Measurements from ENCODE around the gene BUB1B. TPM values are rescaled to one million over a fixed set of nuclear protein-coding genes. Genes with fewer than 3 reads are reported as not detected.

BUB1B gene
- total RNA-seq, 1 experiment from 2014 or later: 192 TPM

- TF ChIP-seq ARID4B (CRISPR knock-in tag; IDR thresholded peaks at IDR 0.05; ENCODE audit: borderline replicate concordance) (no peak), RELA (CRISPR knock-in tag; IDR thresholded peaks at IDR 0.05; ENCODE audit: borderline replicate concordance) (no peak), PRRX2 (CRISPR knock-in tag; IDR thresholded peaks at IDR 0.05) (no peak), IRF1 (CRISPR knock-in tag; IDR thresholded peaks at IDR 0.05) (no peak), SP1 (CRISPR knock-in tag; conservative IDR thresholded peaks at IDR 0.05) (no peak)
Observed at GRCh38 chr15:40263024-40263754, 102.3 kb downstream of the BUB1B start (continued).

GRCh38 chr15:40264321-40265153, 103.7 kb downstream of the BUB1B start:
- Mint-ChIP-seq H3K9me3 (no peaks in the 10 kb centered on the region), H3K4me1 (peaks cover 12% of the 10 kb centered on the region), H3K36me3 (no peaks in the 10 kb centered on the region), H3K27me3 (ENCODE audit: low read depth) (no peaks in the 10 kb centered on the region), H3K4me3 (no peak overlapping the region), H3K27ac (no peak overlapping the region)
- TF ChIP-seq GABPB1 (CRISPR knock-in tag; IDR thresholded peaks at IDR 0.05): no peak
- TF ChIP-seq AFF4 (CRISPR knock-in tag; IDR thresholded peaks at IDR 0.05; ENCODE audit: borderline replicate concordance): no peak
- no peak for TF ChIP-seq NFATC4 (CRISPR knock-in tag; IDR thresholded peaks at IDR 0.05)
- no peak for TF ChIP-seq MLX (CRISPR knock-in tag; IDR thresholded peaks at IDR 0.05)
- no peak for TF ChIP-seq ZNF416 (CRISPR knock-in tag; IDR thresholded peaks at IDR 0.05)
- no peak for TF ChIP-seq PRDM15 (CRISPR knock-in tag; IDR thresholded peaks at IDR 0.05)
- no peak for TF ChIP-seq CTCF (IDR thresholded peaks at IDR 0.05)
- TF ChIP-seq MXD4 (CRISPR knock-in tag; IDR thresholded peaks at IDR 0.05; ENCODE audit: borderline replicate concordance): no peak
- TF ChIP-seq FOXK1 (CRISPR knock-in tag; IDR thresholded peaks at IDR 0.05): no peak
- TF ChIP-seq SMAD3 (CRISPR knock-in tag; IDR thresholded peaks at IDR 0.05; ENCODE audit: borderline replicate concordance): no peak
- no peak for TF ChIP-seq TP53 (CRISPR knock-in tag; IDR thresholded peaks at IDR 0.05)
- TF ChIP-seq TCF7 (CRISPR knock-in tag; IDR thresholded peaks at IDR 0.05; ENCODE audit: low read depth): no peak
- no peak for TF ChIP-seq GTF2I (CRISPR knock-in tag; conservative IDR thresholded peaks at IDR 0.05)
- DNase-seq (ENCODE audit: low spot score) (no peak), ATAC-seq (no peak)
- CTCF ChIA-PET: interaction anchor here (1.1 to 7.5 kb wide), 5 partner anchors 9 to 47 kb away, joined by 3 to 123 read pairs (median 10); partner anchors contain the start of gene PLCB2
- POLR2A ChIA-PET: no interaction called here

Measured in WTC11 (cell line).